GM21447 (cell line): Measurements from ENCODE around the gene NSMCE1.

Source experiments
- ATAC-seq: cut with Tn5 transposase; IDR thresholded peaks from one replicate; pipeline ENCODE4 v1.9.1; 2021; ENCODE audit not compliant: unreplicated experiment

Gene NSMCE1

DNA sequence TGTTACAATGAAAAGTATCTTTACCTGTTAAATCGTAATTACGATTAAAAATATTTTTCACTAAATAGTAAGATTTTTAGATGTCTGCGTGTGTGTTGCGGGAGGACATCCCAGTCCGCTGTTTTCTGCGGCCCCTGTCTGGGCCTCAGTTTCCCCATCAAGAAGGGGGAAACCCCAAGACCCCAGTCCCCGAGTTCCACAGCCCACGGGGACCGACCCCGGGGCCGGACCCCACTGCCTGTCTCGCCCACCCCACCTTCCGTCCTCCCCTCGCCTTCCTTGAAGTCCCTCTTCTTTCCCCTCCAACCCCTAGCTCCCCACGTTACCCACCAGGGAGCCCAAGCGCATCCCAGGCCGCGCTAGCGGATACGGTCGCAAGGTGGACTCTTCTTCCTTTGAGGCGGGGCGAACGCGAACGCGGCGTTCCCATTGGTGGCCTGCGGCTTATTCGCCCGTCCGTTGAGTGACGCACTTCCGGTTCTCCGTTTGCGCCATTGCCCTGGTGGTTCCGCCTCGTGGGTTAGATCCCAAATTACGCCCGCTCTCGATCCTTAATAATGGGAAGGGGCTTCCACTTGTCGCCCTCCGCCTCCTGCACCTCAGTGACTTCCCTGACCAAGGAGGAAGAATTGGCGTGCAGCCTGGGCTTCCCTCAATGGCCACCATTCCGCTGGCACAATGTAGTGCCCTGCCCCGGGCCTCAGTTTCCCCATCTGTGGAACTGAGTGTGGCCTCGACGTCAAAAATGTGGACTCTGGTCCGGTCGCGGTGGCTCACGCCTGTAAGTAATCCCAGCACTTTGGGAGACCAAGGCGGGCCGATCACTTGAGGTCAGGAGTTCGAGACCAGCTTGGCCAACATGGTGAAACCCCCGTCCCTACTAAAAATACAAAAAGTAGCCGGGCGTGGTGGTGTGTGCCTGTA lies at the start of gene NSMCE1:
Gene NSMCE1, minus strand, starts transcription at position 397 of the 924 bp plus-strand sequence. CDS start 11,202 bp downstream, outside the sequence.
- ATAC-seq: peak; percentile 94

- no peak for ATAC-seq
Measured at GRCh38 chr16:27317738-27318391, 49.3 kb upstream of the NSMCE1 start.

- no peak for ATAC-seq
Measured at GRCh38 chr16:27317320-27317719, 48.7 kb upstream of the NSMCE1 start.

- no peak for ATAC-seq
Measured at GRCh38 chr16:27316038-27316680, 47.6 kb upstream of the NSMCE1 start.

DNA sequence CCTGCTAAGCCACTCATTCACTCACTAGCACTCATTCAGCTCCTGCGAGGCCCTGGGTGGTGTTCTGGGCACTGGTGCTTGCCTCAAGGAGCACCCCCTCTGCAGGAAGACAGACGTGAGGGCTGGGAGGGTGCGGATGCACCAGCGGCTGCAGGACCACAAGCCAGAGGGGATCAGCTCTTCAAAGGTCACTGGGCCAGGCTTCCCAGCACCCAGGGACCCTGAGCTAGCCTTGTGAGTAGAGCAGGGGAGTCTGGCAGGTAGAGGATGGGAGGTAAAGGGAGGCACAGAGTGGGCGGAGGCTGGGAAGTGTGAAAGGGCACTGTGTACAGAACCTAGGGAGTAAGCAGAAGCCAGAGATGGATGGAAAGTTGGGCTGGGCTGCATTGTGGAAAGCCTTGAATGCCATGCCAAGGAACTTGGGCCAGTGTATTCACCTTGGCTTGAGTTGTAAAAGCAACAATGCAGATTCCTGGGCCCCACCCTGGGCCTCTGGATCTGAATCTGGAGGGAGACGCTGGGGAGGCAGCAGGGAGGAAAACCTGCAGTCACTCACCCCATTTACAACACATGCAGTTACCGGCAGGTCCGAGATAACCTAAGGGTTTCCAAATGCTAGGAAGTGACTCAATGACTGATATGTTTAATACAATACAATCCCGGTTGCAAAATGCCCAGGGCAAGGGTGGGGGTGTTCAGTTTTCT lies 46.9 kb upstream of the NSMCE1 start:
- no peak for ATAC-seq

GRCh38 chr16:27314986-27315332 lies 46.4 kb upstream of the NSMCE1 start:
- ATAC-seq: no peak

DNA sequence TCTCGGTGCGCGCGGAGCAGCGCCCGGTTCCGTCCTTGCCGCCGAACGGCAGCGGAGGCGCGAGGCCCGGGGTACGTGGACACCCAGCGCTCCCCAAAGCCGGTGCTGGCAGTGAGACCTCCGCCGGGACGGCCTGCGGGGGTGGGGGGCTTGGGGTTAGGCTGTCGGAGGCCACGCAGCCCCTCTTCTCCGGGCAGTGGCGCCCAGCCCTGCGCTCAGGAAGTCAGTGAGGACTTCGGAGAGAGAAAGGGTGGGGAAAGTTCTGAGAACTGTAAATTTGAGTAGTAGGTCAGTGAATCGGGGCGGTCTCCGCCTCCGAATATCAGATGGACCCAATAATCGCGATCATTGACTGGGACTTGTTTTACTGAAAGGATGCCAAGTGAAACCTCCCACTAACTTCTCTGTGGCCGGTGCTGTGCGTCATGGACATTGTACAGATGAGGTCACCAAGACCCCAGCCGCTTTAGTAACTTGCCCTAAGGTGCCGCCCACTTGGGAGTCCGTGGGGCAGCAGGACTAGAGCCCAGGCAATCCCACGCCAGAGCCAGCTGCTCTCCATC lies 45.7 kb upstream of the NSMCE1 start:
- ATAC-seq: no peak

DNA sequence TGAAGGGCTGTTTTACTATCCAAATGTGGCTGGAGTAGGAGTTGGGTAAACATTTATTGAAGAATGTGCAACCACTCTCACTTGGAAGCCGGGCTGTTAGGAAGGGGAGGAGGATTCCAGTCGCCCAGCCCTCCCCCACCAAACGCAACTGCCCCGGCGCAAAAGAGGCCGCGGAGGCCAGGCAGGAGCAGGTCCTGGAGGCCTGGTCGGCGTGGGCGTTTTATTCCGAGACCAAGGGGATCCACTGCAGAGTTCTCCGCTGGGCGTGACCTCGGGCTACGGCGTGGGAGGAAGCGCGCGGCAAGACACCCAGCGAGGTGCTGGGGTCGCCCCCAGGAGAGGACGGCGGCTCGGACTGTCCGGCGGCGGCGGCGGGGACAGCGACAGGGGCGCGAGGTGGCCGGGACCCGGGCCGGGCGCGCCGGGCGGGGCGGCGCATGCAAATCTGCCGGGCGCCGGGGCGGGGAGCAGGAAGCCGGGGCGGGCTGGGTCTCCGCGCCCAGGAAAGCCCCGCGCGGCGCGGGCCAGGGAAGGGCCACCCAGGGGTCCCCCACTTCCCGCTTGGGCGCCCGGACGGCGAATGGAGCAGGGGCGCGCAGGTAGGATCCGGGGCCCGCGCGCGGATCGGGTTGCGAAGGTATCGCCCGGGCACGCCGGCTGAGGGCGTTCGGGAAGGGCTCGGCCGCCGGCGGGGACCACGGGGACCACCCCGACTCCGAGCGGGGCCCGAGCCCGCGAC lies 45.0 kb upstream of the NSMCE1 start, which contains the start of gene IL4R:
Gene IL4R, plus strand, starts transcription at position 553 of the 739 bp plus-strand sequence. CDS start 26,230 bp downstream, outside the sequence.
- no peak for ATAC-seq

DNA sequence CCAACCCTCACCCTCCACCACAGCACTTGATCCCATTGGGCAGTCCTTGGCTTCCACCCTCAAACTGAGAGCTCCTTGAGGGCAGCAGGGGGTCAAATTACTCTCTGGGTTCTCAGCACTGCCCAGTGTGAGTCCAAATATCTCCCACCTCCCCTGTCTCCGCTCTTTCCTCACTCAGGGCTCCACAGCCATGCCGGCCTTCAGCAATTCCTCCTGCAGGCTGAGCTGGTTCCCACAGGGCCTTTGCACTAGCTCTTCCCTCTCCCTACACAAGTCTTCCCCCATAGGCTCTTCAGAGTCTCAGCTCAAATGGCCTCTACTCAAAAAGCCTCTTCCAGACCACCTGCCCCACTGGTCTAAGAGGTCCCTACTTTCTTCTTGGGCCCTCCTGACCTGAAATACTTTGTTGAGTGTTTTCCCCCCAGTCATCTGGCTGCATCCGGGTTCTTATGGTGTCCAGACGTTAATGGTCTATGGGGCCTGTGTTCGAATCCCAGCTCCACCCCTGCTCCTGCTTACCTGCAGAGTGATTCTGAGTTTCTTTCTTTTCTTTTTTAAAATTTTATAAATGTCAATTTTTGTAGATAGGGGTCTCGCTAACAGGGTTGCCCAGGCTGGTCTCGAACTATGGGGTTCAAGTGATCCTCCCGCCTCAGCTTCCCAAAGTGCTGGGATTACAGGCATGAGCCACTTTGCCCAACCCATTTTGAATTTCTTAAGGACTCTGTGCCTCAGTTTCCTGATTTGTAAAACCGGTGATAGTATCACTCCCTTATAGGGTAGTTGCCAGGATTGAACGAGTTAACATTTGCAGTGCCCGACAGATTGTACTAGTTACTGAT lies 44.2 kb upstream of the NSMCE1 start:
- no peak for ATAC-seq

- no peak for ATAC-seq
Measured at GRCh38 chr16:27311897-27312303, 43.3 kb upstream of the NSMCE1 start.

- ATAC-seq: no peak
Measured at GRCh38 chr16:27311448-27311830, 42.9 kb upstream of the NSMCE1 start.

GRCh38 chr16:27310576-27311447 lies 42.2 kb upstream of the NSMCE1 start:
- ATAC-seq: no peak

DNA sequence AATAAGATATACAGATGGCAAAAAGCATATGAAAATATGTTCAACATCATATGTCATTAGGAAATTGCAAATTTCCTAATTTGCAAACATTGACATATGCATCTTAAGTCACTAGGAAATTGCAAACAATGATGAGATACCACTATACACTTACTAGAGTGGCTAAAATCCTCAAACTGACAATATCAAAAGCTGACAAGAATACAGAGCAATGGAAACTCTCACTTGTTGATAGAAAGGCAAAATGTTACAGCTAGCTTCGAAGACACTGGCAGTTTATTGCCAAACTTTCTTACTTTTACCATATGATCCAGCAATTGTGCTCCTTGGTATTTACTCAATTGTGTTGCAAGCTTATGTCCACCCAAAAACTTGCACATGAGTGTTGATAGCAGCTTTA lies 40.2 kb upstream of the NSMCE1 start:
- ATAC-seq: no peak

- ATAC-seq: no peak
Measured at GRCh38 chr16:27305839-27306442, 37.4 kb upstream of the NSMCE1 start.

GRCh38 chr16:27304881-27305745 lies 36.5 kb upstream of the NSMCE1 start:
- no peak for ATAC-seq

DNA sequence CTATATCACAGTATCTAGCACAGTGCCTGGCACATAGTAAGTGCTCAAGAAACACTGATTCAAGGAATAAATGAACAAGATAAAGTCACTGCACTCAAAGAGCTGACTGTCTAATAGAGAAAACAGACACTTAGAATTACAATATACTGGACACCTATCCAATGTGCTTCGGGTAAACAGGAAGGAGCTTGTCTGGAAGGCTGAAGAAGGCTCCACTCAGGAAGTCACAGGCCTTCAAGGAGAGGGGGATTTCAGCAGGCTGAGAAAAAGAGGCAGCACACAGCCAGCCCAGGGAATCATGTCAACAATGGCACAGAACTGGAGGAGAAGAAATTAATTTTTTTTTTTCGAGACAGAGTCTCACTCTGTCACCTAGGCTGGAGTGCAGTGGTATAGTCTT lies 35.5 kb upstream of the NSMCE1 start:
- ATAC-seq: no peak
